Brain microvascular endothelial cell (primary cell): ENCODE data around the gene IQSEC1.

Source experiments
- DNase-seq: peaks from one replicate; pipeline ENCODE4 v3.0.0-alpha.2; 2020
- H3K27ac ChIP-seq: fragments of 250-450 bp; sonication (Bioruptor Pico); 2 replicates; pipeline ENCODE4 v1.5.1; 2020; ENCODE audit warnings: mild to moderate bottlenecking, moderate library complexity
- H3K27me3 ChIP-seq: fragments of 250-450 bp; sonication (Bioruptor Pico); replicated peaks from 2 replicates; pipeline ENCODE4 v1.5.1; 2020; ENCODE audit warnings: mild to moderate bottlenecking
- H3K36me3 ChIP-seq: fragments of 250-450 bp; sonication (Bioruptor Pico); replicated peaks from 2 replicates; pipeline ENCODE4 v1.5.1; 2020; ENCODE audit warnings: mild to moderate bottlenecking
- H3K4me3 ChIP-seq: 2 replicates; pipeline ENCODE4 v1.5.1; 2011; ENCODE audit warnings: low read depth, mild to moderate bottlenecking, control low read depth, low read length, moderate library complexity
- CTCF ChIP-seq: IDR thresholded peaks from 2 replicates; pipeline ENCODE4 v1.5.1; 2011; ENCODE audit warnings: low read depth, mild to moderate bottlenecking, moderate library complexity, low read length, control low read depth, inconsistent platforms; ENCODE audit errors: missing control alignments
- in situ Hi-C: cut with HindIII; loops from 2 replicates; pipeline ENCODE4 v1.10.0; 2017; ENCODE audit warnings: low sequenced_read_pairs, low pct_ligation_motif_present

The IQSEC1 gene

GRCh38 chr3:12908859-12909258 is 164.4 kb downstream of the IQSEC1 start:
- no peak for DNase-seq
- no peaks in the 10 kb centered on the region for H3K27me3 ChIP-seq
- H3K4me3 ChIP-seq = no peak overlapping the region
- no peak overlapping the region for H3K27ac ChIP-seq
- no peak for TF ChIP-seq CTCF
- peaks cover 6% of the 10 kb centered on the region for H3K36me3 ChIP-seq
- in situ Hi-C loops = no loop called here

- no peak for TF ChIP-seq CTCF
- peaks cover 6% of the 10 kb centered on the region for H3K36me3 ChIP-seq
- DNase-seq = no peak
- H3K27me3 ChIP-seq = no peaks in the 10 kb centered on the region
- in situ Hi-C loops = no loop called here
- no peak overlapping the region for H3K27ac ChIP-seq
- H3K4me3 ChIP-seq = no peak overlapping the region
Observed at GRCh38 chr3:12908136-12908730, 165.0 kb downstream of the IQSEC1 start.

GRCh38 chr3:12907729-12908128 is 165.5 kb downstream of the IQSEC1 start:
- DNase-seq = no peak
- H3K36me3 ChIP-seq = peaks cover 6% of the 10 kb centered on the region
- in situ Hi-C loops = no loop called here

DNA sequence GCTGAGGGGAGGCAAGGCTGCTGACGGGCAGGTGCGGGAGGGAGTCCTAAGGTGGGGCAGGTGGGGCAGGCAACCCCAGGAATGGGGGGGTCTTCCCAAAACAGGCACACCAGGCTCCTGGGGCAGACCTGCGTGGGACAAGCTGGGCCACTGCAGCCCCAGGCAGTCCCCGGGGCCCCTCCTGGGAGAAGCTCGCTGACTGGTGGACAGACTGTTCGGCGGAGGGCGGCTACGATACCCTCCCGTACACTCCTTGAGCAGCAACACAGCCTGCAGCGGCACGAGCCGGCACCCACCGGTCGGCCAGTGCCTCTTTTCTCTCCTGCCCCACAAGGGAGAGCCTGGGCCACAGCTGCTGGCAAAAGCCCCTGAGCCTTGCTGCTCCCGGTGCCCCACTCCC is 165.9 kb downstream of the IQSEC1 start:
- TF ChIP-seq CTCF = no peak
- peaks cover 6% of the 10 kb centered on the region for H3K36me3 ChIP-seq
- H3K4me3 ChIP-seq = no peak overlapping the region
- no peak for DNase-seq
- no peak overlapping the region for H3K27ac ChIP-seq
- H3K27me3 ChIP-seq = no peaks in the 10 kb centered on the region
- in situ Hi-C loops = no loop called here

More at GRCh38 chr3:12907729-12908128, 165.5 kb downstream of the IQSEC1 start:
- Histone ChIP-seq H3K27ac (no peak overlapping the region), H3K4me3 (no peak overlapping the region), H3K27me3 (no peaks in the 10 kb centered on the region)
- no peak for TF ChIP-seq CTCF

- DNase-seq = no peak
- TF ChIP-seq CTCF = no peak
- peaks cover 6% of the 10 kb centered on the region for H3K36me3 ChIP-seq
- no peak overlapping the region for H3K4me3 ChIP-seq
- in situ Hi-C loops = no loop called here
- H3K27ac ChIP-seq = no peak overlapping the region
- no peaks in the 10 kb centered on the region for H3K27me3 ChIP-seq
Observed at GRCh38 chr3:12906916-12907290, 166.3 kb downstream of the IQSEC1 start.
